Measurements from ENCODE around the gene ELOF1.
A peak's percentile ranks its signal among the peaks of the same experiment; 100 is the strongest.

Gene ELOF1

DNA sequence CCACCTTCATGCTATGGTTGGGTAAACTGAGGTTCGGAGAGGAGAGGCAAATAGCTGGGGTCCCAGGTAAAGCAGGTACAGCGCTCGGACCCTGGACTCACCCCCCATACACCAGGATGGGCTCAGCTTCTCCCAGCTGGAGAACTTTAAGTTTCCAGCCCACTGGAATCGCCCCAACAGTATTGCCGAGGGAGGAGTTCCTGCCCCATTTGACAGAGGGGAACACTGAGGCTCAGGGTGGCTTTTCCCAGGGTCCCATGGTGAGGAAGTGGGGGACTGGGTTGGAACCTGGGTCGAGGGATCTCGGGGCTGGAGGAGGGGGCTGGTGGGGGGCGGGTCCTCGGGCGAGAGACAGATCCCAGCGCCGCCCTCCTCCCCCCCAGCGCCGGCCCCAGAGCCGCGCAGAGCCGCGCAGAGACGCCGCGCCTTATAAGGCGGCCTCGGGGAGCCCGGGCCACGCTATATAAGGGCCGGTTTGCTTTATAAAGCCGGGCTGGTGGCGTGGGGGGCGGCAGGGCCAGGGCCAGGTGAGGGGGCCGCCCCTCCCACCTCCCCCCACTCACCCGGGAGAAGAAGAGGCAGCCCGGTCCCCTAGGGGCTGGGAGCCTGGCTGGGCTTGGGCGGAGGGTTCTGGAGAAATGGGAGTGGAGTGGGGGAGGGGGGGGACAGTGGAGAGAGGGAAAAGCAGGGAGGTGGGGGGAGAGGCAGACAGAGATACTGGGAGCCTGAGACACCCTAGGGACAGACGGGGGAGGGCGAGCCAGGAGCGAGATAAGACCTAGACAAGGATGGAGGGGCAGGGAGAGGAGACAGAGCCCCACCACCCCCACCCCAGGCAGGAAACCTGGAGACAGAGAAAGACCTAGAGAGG is 19.3 kb downstream of the ELOF1 start:
- TF ChIP-seq, protein P1, sequence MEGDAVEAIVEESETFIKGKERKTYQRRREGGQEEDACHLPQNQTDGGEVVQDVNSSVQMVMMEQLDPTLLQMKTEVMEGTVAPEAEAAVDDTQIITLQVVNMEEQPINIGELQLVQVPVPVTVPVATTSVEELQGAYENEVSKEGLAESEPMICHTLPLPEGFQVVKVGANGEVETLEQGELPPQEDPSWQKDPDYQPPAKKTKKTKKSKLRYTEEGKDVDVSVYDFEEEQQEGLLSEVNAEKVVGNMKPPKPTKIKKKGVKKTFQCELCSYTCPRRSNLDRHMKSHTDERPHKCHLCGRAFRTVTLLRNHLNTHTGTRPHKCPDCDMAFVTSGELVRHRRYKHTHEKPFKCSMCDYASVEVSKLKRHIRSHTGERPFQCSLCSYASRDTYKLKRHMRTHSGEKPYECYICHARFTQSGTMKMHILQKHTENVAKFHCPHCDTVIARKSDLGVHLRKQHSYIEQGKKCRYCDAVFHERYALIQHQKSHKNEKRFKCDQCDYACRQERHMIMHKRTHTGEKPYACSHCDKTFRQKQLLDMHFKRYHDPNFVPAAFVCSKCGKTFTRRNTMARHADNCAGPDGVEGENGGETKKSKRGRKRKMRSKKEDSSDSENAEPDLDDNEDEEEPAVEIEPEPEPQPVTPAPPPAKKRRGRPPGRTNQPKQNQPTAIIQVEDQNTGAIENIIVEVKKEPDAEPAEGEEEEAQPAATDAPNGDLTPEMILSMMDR (IDR thresholded peaks at IDR 0.05; ENCODE audit: borderline replicate concordance, insufficient read depth, low read depth, low read length): no peak
- H3K4me3 ChIP-seq (ENCODE audit: low read depth, low read length): no peak overlapping the region

- no peak within 1 kb of the TSS for H3K4me3 ChIP-seq (ENCODE audit: low read depth, low read length)
Observed at GRCh38 chr19:11538232-11539036, 20.6 kb downstream of the ELOF1 start, which contains the start of gene CNN1. Gene CNN1 (plus strand): TSS chr19:11538851. CDS start chr19:11538928, 77 bp downstream.

GRCh38 chr19:11535792-11536595 is 23.0 kb downstream of the ELOF1 start:
- TF ChIP-seq, protein P1 (IDR thresholded peaks at IDR 0.05; ENCODE audit: borderline replicate concordance, insufficient read depth, low read depth, low read length): peak; percentile 96
- H3K4me3 ChIP-seq (ENCODE audit: low read depth, low read length): peak overlapping the region; percentile 36

More at GRCh38 chr19:11538232-11539036, 20.6 kb downstream of the ELOF1 start, which contains the start of gene CNN1:
- TF ChIP-seq, protein P1 (IDR thresholded peaks at IDR 0.05; ENCODE audit: borderline replicate concordance, insufficient read depth, low read depth, low read length): no peak

GRCh38 chr19:11534948-11535347 is 24.1 kb downstream of the ELOF1 start:
- H3K4me3 ChIP-seq (ENCODE audit: low read depth, low read length): no peak overlapping the region
- TF ChIP-seq, protein P1 (IDR thresholded peaks at IDR 0.05; ENCODE audit: borderline replicate concordance, insufficient read depth, low read depth, low read length): no peak

DNA sequence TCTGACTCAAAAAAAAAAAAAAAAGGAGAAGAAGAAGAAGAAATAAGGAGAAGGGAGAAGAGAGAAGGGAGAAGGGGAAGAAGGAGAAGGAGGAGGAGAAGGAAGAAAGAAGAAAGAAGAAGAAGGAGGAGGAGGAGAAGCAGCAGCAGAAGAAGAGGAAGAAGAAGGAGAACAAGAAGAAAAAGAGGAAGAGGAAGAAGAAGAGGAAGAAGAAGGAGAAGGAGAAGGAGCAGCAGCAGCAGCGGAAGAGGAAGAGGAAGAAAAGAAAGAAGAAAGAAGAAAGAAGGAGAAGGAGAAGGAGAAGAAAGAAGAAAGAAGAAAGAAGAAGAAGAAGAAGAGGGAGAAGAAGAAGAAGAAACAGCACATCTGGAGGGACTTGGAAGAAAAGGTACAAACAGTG is 24.5 kb downstream of the ELOF1 start:
- TF ChIP-seq, protein P1 (IDR thresholded peaks at IDR 0.05; ENCODE audit: borderline replicate concordance, insufficient read depth, low read depth, low read length): no peak

GRCh38 chr19:11530432-11530831 is 28.6 kb downstream of the ELOF1 start:
- TF ChIP-seq, protein P1 (IDR thresholded peaks at IDR 0.05; ENCODE audit: borderline replicate concordance, insufficient read depth, low read depth, low read length): no peak
- H3K4me3 ChIP-seq (ENCODE audit: low read depth, low read length): no peak overlapping the region

More for the DNA sequence above, 24.5 kb downstream of the ELOF1 start:
- H3K4me3 ChIP-seq (ENCODE audit: low read depth, low read length): no peak overlapping the region

Measured in GM12875 (cell line).